ENCODE measurements around the gene PTPRQ. TPM values are rescaled to one million over a fixed set of nuclear protein-coding genes. Genes with fewer than 3 reads are reported as not detected.

Gene PTPRQ
- total RNA-seq, 1 donor = 5.4 TPM

DNA sequence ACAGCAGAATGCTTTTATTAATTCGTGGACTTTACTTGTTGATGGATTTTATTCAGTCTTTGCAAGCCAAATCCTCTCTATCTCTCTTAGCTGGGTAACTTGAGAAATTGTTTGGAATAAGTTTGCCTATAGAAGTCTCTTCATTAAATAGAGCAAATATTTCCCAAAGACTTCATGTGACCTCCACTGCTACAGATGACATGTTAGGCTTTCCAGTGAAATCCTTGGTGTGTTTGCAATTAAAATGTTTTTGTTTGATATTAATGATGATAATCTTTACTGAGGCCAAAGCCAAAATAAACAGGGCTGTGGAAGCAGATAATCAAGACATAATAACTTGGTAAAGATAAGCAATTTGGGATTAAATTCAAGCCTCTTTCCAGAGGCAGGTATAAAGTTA, 267.8 kb downstream of the PTPRQ start:
- no peak overlapping the region for H3K4me3 ChIP-seq (ENCODE audit: insufficient read depth, low read length)
- no peaks in the 10 kb centered on the region for H4K20me1 ChIP-seq (ENCODE audit: insufficient read depth, low read length)
- H3K4me1 ChIP-seq (ENCODE audit: insufficient read depth, low read length) = peaks cover 6% of the 10 kb centered on the region
- H3K27me3 ChIP-seq (ENCODE audit: insufficient read depth, low read length) = peaks cover 28% of the 10 kb centered on the region
- H2AFZ ChIP-seq (ENCODE audit: low read length) = no peak overlapping the region
- H3K27ac ChIP-seq (ENCODE audit: low read depth, low read length) = no peak overlapping the region
- DNase-seq (ENCODE audit: insufficient read length, low spot score, missing footprints) = no peak
- no peaks in the 10 kb centered on the region for H3K36me3 ChIP-seq (ENCODE audit: insufficient read depth, low read length)
- no peaks in the 10 kb centered on the region for H3K79me2 ChIP-seq (ENCODE audit: insufficient read depth, low read length)
- no peaks in the 10 kb centered on the region for H3K9me3 ChIP-seq (ENCODE audit: low read depth, low read length)
- TF ChIP-seq, protein P1, sequence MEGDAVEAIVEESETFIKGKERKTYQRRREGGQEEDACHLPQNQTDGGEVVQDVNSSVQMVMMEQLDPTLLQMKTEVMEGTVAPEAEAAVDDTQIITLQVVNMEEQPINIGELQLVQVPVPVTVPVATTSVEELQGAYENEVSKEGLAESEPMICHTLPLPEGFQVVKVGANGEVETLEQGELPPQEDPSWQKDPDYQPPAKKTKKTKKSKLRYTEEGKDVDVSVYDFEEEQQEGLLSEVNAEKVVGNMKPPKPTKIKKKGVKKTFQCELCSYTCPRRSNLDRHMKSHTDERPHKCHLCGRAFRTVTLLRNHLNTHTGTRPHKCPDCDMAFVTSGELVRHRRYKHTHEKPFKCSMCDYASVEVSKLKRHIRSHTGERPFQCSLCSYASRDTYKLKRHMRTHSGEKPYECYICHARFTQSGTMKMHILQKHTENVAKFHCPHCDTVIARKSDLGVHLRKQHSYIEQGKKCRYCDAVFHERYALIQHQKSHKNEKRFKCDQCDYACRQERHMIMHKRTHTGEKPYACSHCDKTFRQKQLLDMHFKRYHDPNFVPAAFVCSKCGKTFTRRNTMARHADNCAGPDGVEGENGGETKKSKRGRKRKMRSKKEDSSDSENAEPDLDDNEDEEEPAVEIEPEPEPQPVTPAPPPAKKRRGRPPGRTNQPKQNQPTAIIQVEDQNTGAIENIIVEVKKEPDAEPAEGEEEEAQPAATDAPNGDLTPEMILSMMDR (IDR thresholded peaks at IDR 0.05; ENCODE audit: extremely low read depth, low read depth, low read length) = no peak
- H3K4me2 ChIP-seq (ENCODE audit: insufficient read depth, low read length) = no peak overlapping the region

DNA sequence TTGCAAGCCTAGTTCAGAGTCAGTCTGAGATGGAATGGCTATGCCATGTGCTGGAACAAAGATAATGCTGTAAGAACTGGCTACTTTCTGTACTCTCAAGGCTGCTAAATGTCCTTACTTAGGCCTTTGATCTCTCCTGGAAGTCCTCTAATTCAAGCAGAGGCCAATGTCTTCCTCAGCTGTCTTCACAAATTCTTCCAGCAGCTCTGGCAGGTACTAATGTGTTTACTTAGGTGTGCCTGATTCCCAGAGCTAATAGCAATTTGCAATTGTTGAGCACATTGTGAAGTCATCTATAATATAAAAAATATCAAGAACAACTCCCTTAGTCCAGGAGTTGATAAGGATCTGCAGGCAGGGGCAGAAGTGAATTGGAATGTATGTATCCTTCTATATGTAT, 268.8 kb downstream of the PTPRQ start:
- Histone ChIP-seq H3K36me3 (ENCODE audit: insufficient read depth, low read length) (no peaks in the 10 kb centered on the region), H2AFZ (ENCODE audit: low read length) (no peak overlapping the region), H3K27ac (ENCODE audit: low read depth, low read length) (no peak overlapping the region), H3K27me3 (ENCODE audit: insufficient read depth, low read length) (peaks cover 35% of the 10 kb centered on the region), H3K4me3 (ENCODE audit: insufficient read depth, low read length) (no peak overlapping the region), H3K4me2 (ENCODE audit: insufficient read depth, low read length) (no peak overlapping the region), H3K79me2 (ENCODE audit: insufficient read depth, low read length) (no peaks in the 10 kb centered on the region), H3K4me1 (ENCODE audit: insufficient read depth, low read length) (peaks cover 6% of the 10 kb centered on the region), H3K9me3 (ENCODE audit: low read depth, low read length) (no peaks in the 10 kb centered on the region), H4K20me1 (ENCODE audit: insufficient read depth, low read length) (no peaks in the 10 kb centered on the region)
- TF ChIP-seq, protein P1 (IDR thresholded peaks at IDR 0.05; ENCODE audit: extremely low read depth, low read depth, low read length) = no peak
- no peak for DNase-seq (ENCODE audit: insufficient read length, low spot score, missing footprints)

DNA sequence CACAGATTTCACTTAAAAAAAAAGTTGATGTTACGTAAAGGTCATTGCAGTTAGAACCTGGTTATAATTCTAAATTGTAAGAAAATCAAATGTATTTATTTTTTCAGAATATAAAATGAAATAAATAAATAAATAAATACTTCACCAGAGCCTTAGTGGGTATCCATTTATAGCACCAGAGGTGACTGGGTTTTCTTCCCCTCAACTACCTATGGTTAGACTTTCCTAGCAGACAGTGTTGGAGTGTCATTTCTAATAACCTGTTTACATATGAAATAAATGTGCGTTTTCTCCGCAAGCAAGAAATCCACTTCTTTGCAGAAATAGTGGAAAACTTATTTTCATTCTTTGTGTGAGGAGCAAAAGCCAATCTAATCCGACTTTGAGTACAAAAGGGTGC, 269.4 kb downstream of the PTPRQ start:
- Histone ChIP-seq H3K4me1 (ENCODE audit: insufficient read depth, low read length) (peaks cover 6% of the 10 kb centered on the region), H3K36me3 (ENCODE audit: insufficient read depth, low read length) (no peaks in the 10 kb centered on the region), H3K27me3 (ENCODE audit: insufficient read depth, low read length) (peaks cover 35% of the 10 kb centered on the region), H3K79me2 (ENCODE audit: insufficient read depth, low read length) (no peaks in the 10 kb centered on the region), H4K20me1 (ENCODE audit: insufficient read depth, low read length) (no peaks in the 10 kb centered on the region), H3K4me3 (ENCODE audit: insufficient read depth, low read length) (peak overlapping the region; percentile 70), H2AFZ (ENCODE audit: low read length) (peak overlapping the region; percentile 94), H3K27ac (ENCODE audit: low read depth, low read length) (no peak overlapping the region), H3K9me3 (ENCODE audit: low read depth, low read length) (no peaks in the 10 kb centered on the region), H3K4me2 (ENCODE audit: insufficient read depth, low read length) (peak overlapping the region; percentile 92)
- TF ChIP-seq, protein P1 (IDR thresholded peaks at IDR 0.05; ENCODE audit: extremely low read depth, low read depth, low read length) = no peak
- DNase-seq (ENCODE audit: insufficient read length, low spot score, missing footprints) = no peak

DNA sequence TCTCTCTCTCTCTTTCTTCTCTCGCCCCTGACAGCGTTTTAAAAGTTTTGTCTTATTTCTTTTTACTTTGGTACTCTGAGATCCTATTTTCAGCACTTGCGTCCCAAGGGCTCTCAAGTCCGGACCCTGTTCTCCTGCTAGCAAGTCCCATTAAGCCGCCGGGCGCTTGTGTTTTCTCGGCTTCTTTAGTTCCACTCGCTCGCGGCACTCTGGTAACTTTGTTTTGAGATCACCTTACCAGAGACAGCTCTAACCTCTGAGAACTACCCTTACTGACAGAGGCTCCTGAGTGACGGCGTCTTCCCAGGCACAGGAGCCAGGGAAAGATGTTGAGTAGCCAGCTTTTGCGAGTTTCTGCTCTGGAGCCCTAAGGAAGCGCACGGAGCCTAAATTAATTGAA, 270.0 kb downstream of the PTPRQ start:
- TF ChIP-seq, protein P1 (IDR thresholded peaks at IDR 0.05; ENCODE audit: extremely low read depth, low read depth, low read length) = no peak

More for the DNA sequence above, 270.0 kb downstream of the PTPRQ start:
- H3K79me2 ChIP-seq (ENCODE audit: insufficient read depth, low read length) = no peaks in the 10 kb centered on the region
- H3K36me3 ChIP-seq (ENCODE audit: insufficient read depth, low read length) = no peaks in the 10 kb centered on the region
- peaks cover 3% of the 10 kb centered on the region for H3K4me1 ChIP-seq (ENCODE audit: insufficient read depth, low read length)
- peak overlapping the region; percentile 94 for H2AFZ ChIP-seq (ENCODE audit: low read length)
- peak overlapping the region; percentile 70 for H3K4me3 ChIP-seq (ENCODE audit: insufficient read depth, low read length)
- H3K27me3 ChIP-seq (ENCODE audit: insufficient read depth, low read length) = peaks cover 33% of the 10 kb centered on the region
- DNase-seq (ENCODE audit: insufficient read length, low spot score, missing footprints) = no peak
- no peaks in the 10 kb centered on the region for H4K20me1 ChIP-seq (ENCODE audit: insufficient read depth, low read length)
- peak overlapping the region; percentile 92 for H3K4me2 ChIP-seq (ENCODE audit: insufficient read depth, low read length)
- no peak overlapping the region for H3K27ac ChIP-seq (ENCODE audit: low read depth, low read length)
- no peaks in the 10 kb centered on the region for H3K9me3 ChIP-seq (ENCODE audit: low read depth, low read length)
